Lung microvascular endothelial cell (primary cell): ENCODE measurements around the gene POLE2. TPM values are rescaled to one million over a fixed set of nuclear protein-coding genes. Genes with fewer than 3 reads are reported as not detected.
A peak's percentile ranks its signal among the peaks of the same experiment; 100 is the strongest.
"Not testable (repeated sequence)": the region's sequence is repeated elsewhere in the genome, so short reads cannot be mapped to it uniquely, and the experiment has no call there.

Source experiments
- DNase-seq, 2 donors: peaks; one replicate each; pipeline versions ENCODE4 v3.0.0 to v3.0.0-alpha.2; 2010; ENCODE audit warnings: low read depth in 2 of 2
- total RNA-seq: library from RNA; depleted of rRNA; stranded (reverse); fragments of >200 nt; gene quantifications from 2 replicates; pipeline ENCODE4 v1.2.1, GENCODE V29; 2014

The POLE2 gene, protein sequence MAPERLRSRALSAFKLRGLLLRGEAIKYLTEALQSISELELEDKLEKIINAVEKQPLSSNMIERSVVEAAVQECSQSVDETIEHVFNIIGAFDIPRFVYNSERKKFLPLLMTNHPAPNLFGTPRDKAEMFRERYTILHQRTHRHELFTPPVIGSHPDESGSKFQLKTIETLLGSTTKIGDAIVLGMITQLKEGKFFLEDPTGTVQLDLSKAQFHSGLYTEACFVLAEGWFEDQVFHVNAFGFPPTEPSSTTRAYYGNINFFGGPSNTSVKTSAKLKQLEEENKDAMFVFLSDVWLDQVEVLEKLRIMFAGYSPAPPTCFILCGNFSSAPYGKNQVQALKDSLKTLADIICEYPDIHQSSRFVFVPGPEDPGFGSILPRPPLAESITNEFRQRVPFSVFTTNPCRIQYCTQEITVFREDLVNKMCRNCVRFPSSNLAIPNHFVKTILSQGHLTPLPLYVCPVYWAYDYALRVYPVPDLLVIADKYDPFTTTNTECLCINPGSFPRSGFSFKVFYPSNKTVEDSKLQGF
- 3.8 and 6.3 TPM in 2 replicates for total RNA-seq

DNA sequence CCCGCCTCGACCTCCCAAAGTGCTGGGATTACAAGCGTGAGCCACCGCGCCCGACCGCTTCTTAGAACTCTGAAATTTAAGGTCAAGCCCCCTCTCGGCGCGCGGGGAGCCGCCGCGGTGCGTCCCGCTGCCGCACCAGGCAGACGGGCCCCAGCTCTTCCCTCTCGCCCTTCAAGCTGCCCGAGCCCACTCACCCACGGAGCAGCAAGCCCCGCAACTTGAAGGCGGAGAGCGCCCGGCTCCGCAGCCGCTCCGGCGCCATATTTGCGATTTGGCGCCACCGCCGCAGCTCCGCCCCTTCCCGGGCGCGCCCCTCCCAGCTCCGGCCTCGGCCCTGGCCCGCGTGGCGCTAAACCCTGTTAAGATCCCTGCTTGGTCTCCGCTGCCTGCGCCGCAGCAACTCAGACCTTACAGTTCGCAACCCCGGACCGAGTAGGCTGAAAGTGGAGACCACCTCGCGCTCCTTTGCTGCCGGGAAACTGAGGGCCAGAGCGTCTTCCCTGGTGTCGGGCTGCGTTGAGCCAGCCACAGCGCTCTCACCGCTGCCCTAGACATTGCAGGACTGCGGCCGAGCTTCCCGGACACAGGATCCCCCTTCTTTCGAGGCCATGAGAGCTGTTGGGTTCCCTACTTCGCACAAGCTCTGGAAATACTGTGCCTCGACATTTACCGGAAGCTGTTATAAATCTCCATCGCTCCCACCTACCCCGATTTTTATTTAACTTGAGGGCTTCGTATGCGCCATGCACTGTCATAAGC, at the start of gene POLE2:
TSS of gene POLE2 (minus strand) at position 273 of the 759 bp plus-strand sequence. CDS start at position 262, 11 bp downstream.
- DNase-seq = peak; percentile 60 to 68

DNA sequence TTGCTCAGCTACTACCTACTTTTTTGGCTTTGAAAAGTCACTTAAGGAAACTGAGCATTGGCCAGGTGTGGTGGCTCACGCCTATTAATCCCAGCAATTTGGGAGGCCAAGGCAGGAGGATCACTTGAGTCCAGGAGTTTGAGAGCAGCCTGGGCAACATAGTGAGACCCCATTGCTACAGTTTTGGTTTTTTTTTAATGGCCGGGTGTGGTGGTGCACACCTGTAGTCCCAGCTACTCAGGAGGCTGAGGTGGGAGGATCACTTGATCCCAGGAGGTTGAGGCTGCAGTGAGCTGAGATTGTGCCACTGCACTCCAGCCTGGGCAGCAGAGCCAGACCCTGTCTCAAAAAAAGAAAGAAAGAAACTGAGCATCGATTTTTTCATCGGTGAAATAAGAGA, 47.7 kb upstream of the POLE2 start:
- DNase-seq = not testable (repeated sequence)

DNA sequence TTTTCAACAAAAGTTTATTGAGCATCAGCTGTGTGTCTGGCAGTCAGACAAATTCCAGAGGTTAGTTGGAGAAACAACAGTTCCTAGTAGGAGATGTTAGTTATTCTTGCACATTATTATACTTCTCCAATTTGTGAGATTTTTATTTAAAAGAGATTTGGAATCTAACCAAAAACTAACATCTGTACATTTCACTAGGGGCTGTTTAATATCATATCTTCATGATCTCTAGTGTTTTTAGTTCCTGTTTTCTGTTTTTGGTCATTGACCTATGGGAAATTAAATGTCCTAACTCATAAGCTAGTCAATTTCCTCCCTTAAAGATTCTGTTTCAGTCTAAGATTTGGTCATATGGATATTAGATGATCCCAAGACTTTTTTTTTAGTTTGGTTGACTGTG, 45.8 kb upstream of the POLE2 start:
- no peak for DNase-seq

DNA sequence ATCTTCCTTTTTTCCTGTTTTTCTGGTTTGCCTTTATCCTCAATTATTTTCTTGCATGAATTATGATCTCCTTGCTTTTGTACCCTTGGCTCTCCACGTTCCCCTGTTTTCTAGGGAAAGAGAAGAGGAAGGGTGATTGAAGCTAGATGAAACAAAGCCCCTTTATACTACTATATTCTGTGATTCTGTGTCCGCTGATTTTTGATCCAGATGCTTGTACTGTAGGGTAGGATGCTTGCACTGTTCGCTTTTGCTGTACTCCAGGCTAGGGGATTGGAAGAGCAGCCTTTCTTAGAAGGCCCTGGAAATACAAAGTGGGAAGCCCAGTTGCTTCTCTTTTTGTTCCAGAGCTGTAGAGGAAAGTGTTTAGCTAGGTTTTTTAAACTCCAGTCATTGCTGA, 44.9 kb upstream of the POLE2 start:
- no peak for DNase-seq

DNA sequence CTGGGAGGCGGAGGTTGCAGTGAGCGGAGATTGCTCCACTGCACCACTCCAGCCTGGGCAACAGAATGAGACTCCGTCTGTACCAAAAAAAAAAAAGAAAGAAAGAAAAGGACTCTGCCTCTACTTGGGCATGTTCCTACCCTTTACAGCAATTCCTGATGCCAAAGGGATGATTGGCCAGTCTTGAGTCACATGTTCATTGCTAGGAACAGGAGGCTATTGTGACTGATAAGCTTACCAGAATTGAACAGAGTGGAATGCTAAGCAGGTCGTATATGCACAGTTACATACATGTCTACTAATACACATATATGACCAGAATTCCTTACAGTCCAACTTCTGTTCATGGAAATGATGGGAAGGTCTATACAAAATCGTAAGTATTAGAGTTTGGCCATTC, 39.2 kb upstream of the POLE2 start:
- DNase-seq = no peak

DNA sequence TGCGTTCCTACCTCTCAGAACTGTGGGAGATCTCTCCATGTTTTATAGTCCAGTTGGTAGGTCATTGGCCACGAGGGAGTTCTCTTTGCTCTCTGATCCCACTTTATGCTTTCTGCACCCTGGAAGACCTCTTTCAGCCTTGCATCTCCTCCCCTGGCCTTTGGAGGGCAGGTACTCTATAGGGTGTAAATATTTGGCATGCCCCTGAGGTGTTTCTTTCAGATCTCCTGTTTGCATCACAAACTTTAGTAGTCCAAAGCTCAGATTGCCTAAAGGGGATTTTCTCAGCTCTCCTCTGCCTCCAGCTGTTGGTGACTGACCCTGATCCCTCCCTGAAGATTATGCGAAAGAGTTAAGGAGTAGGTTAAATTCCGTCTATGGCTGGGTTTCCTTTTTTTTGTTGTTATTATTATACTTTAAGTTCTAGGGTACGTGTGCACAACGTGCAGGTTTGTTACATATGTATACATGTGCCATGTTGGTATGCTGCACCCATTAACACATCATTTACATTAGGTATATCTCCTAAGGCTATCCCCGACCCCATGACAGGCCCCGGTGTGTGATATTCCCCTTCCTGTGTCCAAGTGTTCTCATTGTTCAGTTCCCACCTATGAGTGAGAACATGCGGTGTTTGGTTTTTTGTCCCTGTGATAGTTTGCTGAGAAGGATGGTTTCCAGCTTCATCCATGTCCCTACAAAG, 33.9 kb upstream of the POLE2 start:
- DNase-seq = not testable (repeated sequence)

DNA sequence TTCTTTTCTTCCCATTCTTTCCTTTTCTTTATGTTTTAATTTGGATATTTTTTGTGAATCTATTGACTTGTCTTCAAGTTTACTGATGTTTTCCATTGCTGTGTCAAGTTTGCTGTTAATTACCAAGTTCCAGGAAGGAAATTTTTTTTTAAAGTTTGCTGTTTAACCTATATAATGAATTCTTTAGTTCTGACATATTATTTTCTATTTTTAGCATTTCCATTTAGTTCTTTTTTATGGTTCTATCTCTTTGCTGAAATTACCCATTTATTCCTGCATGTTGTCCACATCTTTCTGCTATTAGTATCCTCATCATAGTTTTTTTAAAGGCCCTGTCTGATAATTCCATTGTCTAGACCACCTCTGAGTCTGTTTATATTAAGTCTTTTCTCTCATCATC, 32.7 kb upstream of the POLE2 start:
- DNase-seq = no peak

DNA sequence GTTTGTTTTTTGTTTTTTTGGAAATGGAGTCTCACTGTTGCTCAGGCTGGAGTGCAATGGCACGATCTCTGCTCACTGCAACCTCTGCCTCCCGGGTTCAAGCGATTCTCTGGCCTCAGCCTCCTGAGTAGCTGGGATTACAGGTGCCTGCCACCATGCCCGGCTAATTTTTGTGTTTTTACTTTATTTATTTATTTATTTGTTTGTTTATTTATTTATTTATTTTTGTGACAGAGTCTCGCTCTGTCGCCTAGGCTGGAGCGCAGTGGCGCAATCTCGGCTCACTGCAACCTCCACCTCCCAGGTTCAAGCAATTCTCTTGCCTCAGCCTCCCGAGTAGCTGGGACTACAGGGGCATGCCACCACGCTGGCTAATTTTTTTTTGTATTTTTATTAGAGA, 23.0 kb upstream of the POLE2 start:
- not testable (repeated sequence) for DNase-seq

DNA sequence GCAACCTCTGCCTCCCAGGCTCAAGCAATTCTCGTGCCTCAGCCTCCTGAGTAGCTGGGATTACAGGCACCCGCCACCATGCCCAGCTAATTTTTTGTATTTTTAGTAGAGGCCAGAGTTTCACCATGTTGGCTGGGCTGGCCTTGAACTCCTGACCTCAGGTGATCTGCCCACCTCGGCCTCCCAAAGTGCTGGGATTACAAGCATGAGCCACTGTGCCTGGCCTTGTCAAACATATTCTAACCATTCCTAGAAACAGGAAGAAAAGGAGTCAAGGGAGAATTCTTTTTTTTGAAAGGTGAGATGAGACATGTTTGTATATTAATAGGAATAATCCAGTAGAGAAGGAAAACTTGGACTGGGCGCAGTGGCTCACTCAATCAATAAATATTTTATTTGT, 16.5 kb upstream of the POLE2 start:
- DNase-seq = not testable (repeated sequence)

DNA sequence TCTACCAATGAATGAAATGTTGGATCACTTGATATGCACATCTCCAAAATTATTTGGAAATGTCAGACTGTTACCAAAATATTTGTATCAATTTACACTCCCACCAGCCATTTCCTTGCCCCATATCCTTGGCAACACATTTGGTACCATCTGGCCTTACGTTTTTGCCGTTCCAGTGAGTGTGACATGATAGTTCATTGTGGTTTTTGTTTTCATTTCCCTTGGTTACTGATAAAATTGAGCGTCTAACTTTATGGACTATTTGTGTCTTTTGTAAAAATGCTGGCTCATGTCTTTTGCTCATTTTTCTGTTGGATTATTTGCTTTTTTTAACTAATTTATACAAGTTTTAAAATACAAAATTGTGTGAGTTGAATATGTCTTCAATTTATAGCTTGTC, 16.0 kb upstream of the POLE2 start:
- DNase-seq = no peak

DNA sequence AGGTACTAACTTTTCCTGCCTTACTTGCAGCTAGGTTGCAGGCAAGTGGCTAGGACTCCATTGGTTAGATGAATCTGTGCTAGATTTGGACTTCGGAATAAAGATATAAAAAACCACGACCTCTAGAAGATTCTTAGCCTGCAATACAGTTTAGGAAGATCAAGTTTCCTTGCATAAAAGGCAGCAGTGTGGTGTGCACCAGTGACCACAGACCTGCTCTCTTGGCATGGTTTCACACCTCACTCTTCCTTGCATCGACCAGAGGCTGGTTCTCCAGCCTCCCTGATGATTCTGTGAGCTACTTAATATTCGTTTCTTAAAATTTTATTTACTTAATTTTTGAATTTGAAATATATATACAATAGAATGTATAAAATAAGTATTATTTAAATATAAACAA, 14.7 kb upstream of the POLE2 start:
- DNase-seq = no peak

DNA sequence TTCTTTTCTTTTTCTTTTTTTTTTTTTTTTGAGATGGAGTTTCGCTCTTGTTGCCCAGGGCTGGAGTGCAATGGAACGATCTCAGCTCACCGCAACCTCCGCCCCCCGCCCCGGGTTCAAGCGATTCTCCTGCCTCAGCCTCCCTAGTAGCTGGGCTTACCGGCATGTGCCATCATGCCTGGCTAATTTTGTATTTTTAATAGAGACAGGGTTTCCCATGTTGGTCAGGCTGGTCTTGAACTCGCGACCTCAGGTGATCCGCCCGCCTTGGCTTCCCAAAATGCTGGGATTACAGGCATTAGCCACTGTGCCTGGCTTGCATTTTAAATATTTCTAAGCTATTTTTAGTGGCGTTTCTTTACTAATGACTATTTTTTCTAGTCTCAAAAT, 5.7 kb upstream of the POLE2 start:
- not testable (repeated sequence) for DNase-seq

DNA sequence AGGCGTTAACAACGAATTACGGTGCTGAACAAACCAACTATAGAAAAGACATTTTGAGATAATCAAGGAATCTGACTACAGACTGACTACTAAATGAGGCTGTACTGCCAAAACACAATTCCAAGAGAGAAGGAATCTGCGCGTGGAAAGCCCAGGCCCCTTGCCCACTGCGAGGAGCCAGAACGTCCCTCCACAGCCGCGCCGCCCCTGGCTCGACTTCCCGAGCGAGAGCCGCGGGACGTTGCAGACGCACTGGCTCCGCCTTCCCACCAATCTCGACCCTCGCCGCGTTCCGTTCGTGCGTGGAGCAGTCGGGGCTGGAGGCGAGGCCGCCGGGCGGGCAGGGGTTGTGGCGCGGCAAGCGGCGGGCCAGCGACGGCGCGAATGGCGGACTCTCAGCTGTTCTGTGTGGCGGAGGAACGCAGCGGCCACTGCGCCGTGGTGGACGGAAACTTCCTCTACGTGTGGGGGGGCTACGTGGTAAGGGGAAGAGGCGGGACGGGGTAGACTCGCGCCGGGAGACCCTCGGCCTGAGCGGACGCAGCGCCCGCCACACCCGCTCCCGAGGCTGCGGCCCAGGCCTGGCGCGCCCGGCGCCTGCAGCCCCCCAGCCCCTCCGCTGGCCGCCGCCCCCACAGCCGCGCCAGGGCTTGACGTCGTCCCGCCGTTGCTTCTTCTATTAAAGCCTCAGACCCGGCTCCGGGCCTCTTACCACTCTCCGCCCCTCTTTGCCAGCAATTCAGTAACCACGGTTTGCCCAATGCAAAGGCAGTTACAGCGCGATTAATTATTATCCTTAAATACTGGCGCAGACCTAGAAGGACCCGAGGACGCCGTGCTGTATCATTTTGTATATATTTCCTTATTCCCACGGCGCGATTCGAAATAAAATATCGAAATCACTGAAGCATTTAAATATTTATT, 5.1 kb upstream of the POLE2 start, which contains the start of gene KLHDC1:
TSS of gene KLHDC1 (plus strand) at position 310 of the 924 bp plus-strand sequence. CDS start at position 385, 75 bp downstream.
- peak; percentile 82 to 86 for DNase-seq

DNA sequence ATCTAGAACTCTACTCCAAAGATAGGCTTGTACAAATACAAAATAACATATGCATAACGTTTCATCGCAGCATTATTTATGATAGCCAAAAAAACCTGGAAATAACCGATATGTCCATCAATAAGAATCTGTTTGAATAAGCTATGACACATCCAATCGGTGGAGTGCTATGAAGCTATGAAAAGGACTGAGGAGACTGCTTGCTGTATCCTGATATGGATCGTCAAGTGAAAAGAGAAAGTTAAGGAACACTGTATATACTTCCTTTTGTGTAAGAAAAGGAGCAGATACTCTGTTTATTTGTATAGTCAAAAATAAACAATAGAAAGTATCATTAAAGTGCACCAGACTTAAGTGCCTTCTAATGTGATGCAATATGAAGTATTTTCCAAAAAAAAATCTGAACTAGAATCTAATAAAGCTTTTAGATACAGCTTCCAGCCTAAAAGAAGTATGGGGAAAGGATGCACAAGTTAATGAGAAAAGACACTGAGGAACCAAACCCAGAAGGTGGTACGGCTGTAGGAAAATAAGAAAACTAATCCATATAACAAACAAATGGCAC, 4.3 kb upstream of the POLE2 start:
- peak; percentile 9 to 13 for DNase-seq

DNA sequence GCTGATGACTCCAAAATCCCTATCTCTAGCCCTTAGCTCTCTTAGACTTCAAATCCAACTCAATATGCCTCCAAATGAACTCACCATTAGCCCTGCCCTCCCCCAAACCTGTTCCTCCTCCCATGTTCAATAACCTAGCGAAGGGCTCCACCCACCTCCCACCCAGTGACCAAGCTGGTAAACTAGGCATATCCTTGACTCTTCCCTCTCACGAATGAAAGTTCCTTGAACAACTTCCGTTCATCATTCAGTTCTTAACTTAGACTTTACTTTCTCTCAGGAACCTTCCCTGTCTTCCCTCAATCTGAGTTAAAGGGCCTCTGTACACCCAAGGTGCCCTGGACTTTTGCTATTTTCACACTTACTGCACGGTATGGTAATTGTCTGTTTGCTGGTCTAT, 3.0 kb upstream of the POLE2 start:
- no peak for DNase-seq

DNA sequence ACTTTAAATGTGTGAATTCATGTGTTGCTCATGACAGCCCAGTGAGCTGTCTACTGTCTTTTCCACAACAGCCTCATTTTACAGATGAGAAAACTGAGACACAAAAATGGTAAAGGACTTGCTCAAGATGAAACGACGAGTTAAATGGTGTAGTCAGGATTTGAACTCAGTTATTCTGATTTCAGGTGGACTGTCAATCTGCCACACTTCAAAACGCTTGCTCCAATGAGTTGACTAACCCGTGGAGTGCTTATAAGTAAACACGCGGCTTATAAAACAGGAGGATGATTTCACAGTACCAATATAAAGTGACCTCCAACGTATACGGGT, 652 bp upstream of the POLE2 start:
- DNase-seq = peak in 1 of 2 donors; percentile 2

DNA sequence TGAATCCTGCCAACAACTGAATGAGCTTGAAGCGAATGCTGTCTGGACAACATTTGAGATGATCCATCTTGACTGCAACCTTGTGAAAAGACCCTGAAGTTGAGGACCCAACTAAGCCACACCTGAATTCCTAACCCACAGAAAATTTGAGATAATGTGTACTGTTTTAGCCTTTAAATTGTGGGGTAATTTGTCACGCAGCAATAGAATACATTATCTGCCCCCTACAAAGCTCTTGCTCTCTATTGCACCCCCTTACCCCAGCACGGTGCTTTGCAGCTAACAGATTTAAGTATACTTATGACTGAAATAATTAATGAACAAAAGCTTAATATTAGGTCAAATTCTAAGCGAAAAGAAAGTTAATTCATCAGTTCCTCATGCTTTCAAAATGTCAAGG, 1.6 kb downstream of the POLE2 start:
- DNase-seq = no peak

DNA sequence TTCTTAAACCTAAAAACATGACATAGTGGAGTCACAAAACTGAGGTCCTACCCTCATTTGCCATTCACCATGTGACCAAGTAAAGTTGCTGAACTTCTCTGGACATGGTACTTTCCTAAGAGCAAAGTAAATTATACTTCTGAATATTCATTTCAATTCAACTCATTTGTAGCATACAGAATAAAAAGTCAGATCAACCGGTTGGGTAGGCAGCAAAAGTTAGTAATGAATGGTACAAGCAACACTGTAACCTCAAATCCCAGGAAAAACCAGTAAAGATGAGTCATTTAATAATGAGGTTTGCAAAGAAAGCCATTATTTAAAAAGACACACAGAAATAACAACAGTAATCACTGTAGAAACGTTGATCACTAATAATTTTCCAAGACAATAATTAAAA, 8.7 kb downstream of the POLE2 start:
- no peak for DNase-seq

DNA sequence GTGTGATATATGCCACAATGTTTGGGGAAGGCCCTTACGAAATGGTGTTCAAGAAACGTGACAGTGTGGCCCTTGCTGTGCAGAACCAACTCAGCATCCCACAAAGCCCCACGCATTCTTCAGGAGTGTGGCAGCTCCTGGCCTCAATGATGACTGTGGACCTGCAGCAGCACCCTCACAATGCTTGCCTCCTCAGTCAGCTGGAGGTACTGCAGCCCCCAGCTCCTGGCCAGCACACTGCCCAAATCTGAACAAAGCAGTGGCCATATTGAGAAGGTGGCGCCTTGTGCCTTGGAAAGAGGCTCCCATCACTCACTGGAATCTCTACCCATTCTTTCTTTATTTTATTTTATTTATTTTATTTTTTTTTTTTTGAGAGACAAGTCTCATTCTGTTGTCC, 10.4 kb downstream of the POLE2 start:
- peak in 1 of 2 donors; percentile 6 for DNase-seq

DNA sequence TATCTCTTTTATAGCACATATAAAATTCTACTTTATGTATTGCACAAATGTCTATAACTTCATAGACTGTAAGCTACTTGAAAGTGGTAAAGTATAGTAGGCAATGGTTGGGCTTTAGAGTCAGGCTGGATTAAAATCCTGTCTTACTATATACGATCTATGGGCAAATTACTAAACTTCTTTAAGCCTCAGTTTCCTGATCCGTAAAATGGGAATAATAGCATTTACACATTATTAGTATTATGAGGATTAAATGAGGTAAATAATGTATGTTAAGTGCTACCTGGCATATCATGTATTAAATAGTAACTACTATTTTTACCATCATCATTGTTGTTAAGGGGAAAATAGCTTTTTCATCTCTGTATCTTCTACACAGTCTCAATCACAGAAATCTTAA, 14.4 kb downstream of the POLE2 start:
- DNase-seq = no peak

DNA sequence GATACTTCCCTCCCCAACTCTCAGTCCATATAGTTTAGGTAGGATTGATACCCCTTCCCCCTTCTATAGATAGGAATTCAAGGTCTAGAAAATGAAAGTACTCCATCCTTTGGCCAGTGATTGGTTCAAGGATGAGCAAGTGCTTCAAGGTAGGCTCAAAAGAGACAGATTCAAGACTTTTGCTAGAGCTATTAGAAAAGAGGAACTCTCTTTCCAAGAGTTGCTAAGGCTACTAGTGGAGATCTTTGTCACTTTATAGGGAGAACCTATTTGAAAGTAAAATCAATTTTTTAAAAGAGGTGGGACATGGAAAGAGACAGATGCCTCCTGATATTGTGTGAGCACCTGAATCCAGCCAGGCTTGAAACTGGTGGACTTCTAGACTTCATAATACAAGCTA, 17.5 kb downstream of the POLE2 start:
- DNase-seq = no peak
